Kidney (tissue), 22 donors: Measurements from ENCODE around the gene APOC1. TPM values are rescaled to one million over a fixed set of nuclear protein-coding genes. Genes with fewer than 3 reads are reported as not detected.
"Not testable (repeated sequence)": the region's sequence is repeated elsewhere in the genome, so short reads cannot be mapped to it uniquely, and the experiment has no call there.

ENCODE experiments used
- DNase-seq, 5 donors: peaks; one replicate each; pipeline ENCODE4 v3.0.0-alpha.2; 2013 to 2020
- FAIRE-seq: peaks from 2 replicates; lab custom pipeline; 2012; peaks lifted over from hg19 to GRCh38; lab: Jason Lieb, UNC
- H3K27ac ChIP-seq, 2 donors: one replicate each; pipeline ENCODE4 v1.7.0; 2013; ENCODE audit warnings: low read depth in 2 of 2, low read length in 2 of 2, inconsistent platforms in 1 of 2
- H3K27me3 ChIP-seq: one replicate; pipeline ENCODE4 v1.7.1; 2013; ENCODE audit warnings: low read length, inconsistent platforms; ENCODE audit not compliant: control insufficient read depth, insufficient read depth
- H3K36me3 ChIP-seq, 3 donors: one replicate each; pipeline versions ENCODE4 v1.7.0 to v1.7.1; 2013; ENCODE audit warnings: low read length in 3 of 3, control low read depth in 1 of 3, inconsistent platforms in 1 of 3; ENCODE audit not compliant: insufficient read depth in 3 of 3, control insufficient read depth in 2 of 3
- H3K4me1 ChIP-seq, 3 donors: one replicate each; pipeline versions ENCODE4 v1.7.0 to v1.7.1; 2013; ENCODE audit warnings: low read length in 3 of 3, inconsistent platforms in 1 of 3, low read depth in 1 of 3; ENCODE audit not compliant: control insufficient read depth in 2 of 3, insufficient read depth in 2 of 3
- H3K4me3 ChIP-seq, 3 donors: one replicate each; pipeline versions ENCODE4 v1.7.0 to v1.8.1; 2013; ENCODE audit warnings: low read length in 3 of 3, control low read depth in 1 of 3, inconsistent platforms in 1 of 3
- H3K9ac ChIP-seq, 3 donors: one replicate each; pipeline versions ENCODE4 v1.7.0 to v1.7.1; 2013; ENCODE audit warnings: low read length in 3 of 3, control low read depth in 1 of 3, inconsistent platforms in 1 of 3
- H3K9me3 ChIP-seq, 3 donors: one replicate each; pipeline versions ENCODE4 v1.7.0 to v1.7.1; 2013; ENCODE audit warnings: low read length in 3 of 3, control low read depth in 1 of 3, inconsistent platforms in 1 of 3; ENCODE audit not compliant: control insufficient read depth in 2 of 3, insufficient read depth in 1 of 3
- CTCF ChIP-seq: IDR thresholded peaks from 3 replicates; pipeline ENCODE4 v1.5.1; 2012; ENCODE audit warnings: mild to moderate bottlenecking, moderate library complexity, borderline replicate concordance; ENCODE audit not compliant: insufficient read depth; ENCODE audit errors: extremely low read depth
- intact Hi-C: fragments of 100-400 bp; cut with DNase I; formaldehyde crosslinking; loops from one replicate; pipeline ENCODE4 v1.11.1; 2022
- long read RNA-seq, 10 donors: library from polyadenylated mRNA in 1 of 10; unstranded in 1 of 10; transcript quantifications; one replicate each; pipeline ENCODE4 v2.0.0 and lab custom pipeline, GENCODE V29; 2021 to 2026
- polyA plus RNA-seq: library from polyadenylated mRNA; stranded (reverse); fragments of 350-450 nt; fragmentation: Illumina TruSeq; extraction: RNeasy Lipid Tissue Mini Kit (QIAGEN cat#74804); gene quantifications from one replicate; pipeline ENCODE4 v1.2.3, GENCODE V29; 2014; ENCODE audit warnings: low read depth, low replicate concordance; ENCODE audit not compliant: insufficient read depth
- total RNA-seq: library from RNA; stranded (reverse); fragmentation: NEBNext Ultra II Directional; extraction: Animal tissue kit (Norgen Biotek cat#: 25700); gene quantifications from one replicate; pipeline ENCODE4 v1.2.1, GENCODE V29; 2021
- donor health status: control.
- donor health status: control.
- donor health status: control.
- donor health status: control.
- donor health status: control.
- donor health status: DM: yes; HTN: yes; CAD: no.
- donor health status: Normal renal cell carcinoma (clear cell type).

APOC1 gene
- 11.8 TPM for total RNA-seq
- polyA plus RNA-seq = 16.7 TPM
- long read RNA-seq, donor 1, transcript APOC1-208 (4 exons, 430 nt) = major isoform, 7 of 8 reads
- long read RNA-seq, donor 1, partial matches to known transcripts = 0 of 8 reads
- long read RNA-seq, donor 1, other reads (novel, unspliced or antisense) = 0 of 8 reads
- long read RNA-seq, donor 2, partial matches to known transcripts = 0 of 2 reads
- long read RNA-seq, donor 2, other reads (novel, unspliced or antisense) = 0 of 2 reads
- long read RNA-seq, donor 3, transcript APOC1-208 (4 exons, 430 nt) = major isoform, 9 of 11 reads
- long read RNA-seq, donor 3, partial matches to known transcripts = 0 of 11 reads
- long read RNA-seq, donor 3, other reads (novel, unspliced or antisense) = 0 of 11 reads
- long read RNA-seq, donor 4, partial matches to known transcripts = 0 of 2 reads
- long read RNA-seq, donor 4, other reads (novel, unspliced or antisense) = 0 of 2 reads
- long read RNA-seq, donor 5, partial matches to known transcripts = 0 of 3 reads
- long read RNA-seq, donor 5, other reads (novel, unspliced or antisense) = 0 of 3 reads
- long read RNA-seq, donor 6, transcript APOC1-208 (4 exons, 430 nt) = major isoform, 15 of 23 reads
- long read RNA-seq, donor 6, partial matches to known transcripts = 8 of 23 reads
- long read RNA-seq, donor 6, other reads (novel, unspliced or antisense) = 0 of 23 reads
- long read RNA-seq, donor 7, partial matches to known transcripts = 0 of 2 reads
- long read RNA-seq, donor 7, other reads (novel, unspliced or antisense) = 0 of 2 reads
- long read RNA-seq, donor 8, transcript APOC1-208 (4 exons, 430 nt) = major isoform, 7 of 13 reads
- long read RNA-seq, donor 8, partial matches to known transcripts = 6 of 13 reads
- long read RNA-seq, donor 8, other reads (novel, unspliced or antisense) = 0 of 13 reads
- long read RNA-seq, donor 9, transcript APOC1-208 (4 exons, 430 nt) = major isoform, 5 of 5 reads
- long read RNA-seq, donor 9, partial matches to known transcripts = 0 of 5 reads
- long read RNA-seq, donor 9, other reads (novel, unspliced or antisense) = 0 of 5 reads
- long read RNA-seq, donor 10, partial matches to known transcripts = 0 of 2 reads
- long read RNA-seq, donor 10, other reads (novel, unspliced or antisense) = 0 of 2 reads

GRCh38 chr19:44914433-44915206, at the start of gene APOC1:
Gene APOC1 (plus strand): TSS chr19:44914608. CDS start chr19:44914892, 284 bp downstream.
- FAIRE-seq, H3K9me3 ChIP-seq, H3K27me3 ChIP-seq, H3K27ac ChIP-seq, intact Hi-C loops, H3K36me3 ChIP-seq, H3K4me1 ChIP-seq: not testable (repeated sequence)
- Histone ChIP-seq H3K4me3 (peak within 1 kb of the TSS; percentile 69 to 73 (median 71)), H3K9ac (peak within 1 kb of the TSS; percentile 27 to 55 (median 46))
- DNase-seq = peak; percentile 89 to 96 (median 95)

- FAIRE-seq = no peak
- no peak overlapping the region for H3K4me3 ChIP-seq
Observed at GRCh38 chr19:44865196-44865767, 49.1 kb upstream of the APOC1 start.

GRCh38 chr19:44866664-44867063, 47.7 kb upstream of the APOC1 start:
- Histone ChIP-seq H3K4me1 (no peaks in the 10 kb centered on the region), H3K36me3 (peaks cover 2 to 12% (median 8%) of the 10 kb centered on the region in 3 donors), H3K27me3 (no peaks in the 10 kb centered on the region), H3K9ac (no peak overlapping the region), H3K27ac (no peak overlapping the region), H3K9me3 (no peaks in the 10 kb centered on the region), H3K4me3 (no peak overlapping the region)
- DNase-seq = no peak
- TF ChIP-seq CTCF = no peak
- intact Hi-C loops = no loop called here
- FAIRE-seq = no peak

More at GRCh38 chr19:44865196-44865767, 49.1 kb upstream of the APOC1 start:
- intact Hi-C loops = no loop called here
- Histone ChIP-seq H3K27ac (no peak overlapping the region), H3K4me1 (no peaks in the 10 kb centered on the region), H3K9me3 (no peaks in the 10 kb centered on the region), H3K27me3 (no peaks in the 10 kb centered on the region), H3K9ac (no peak overlapping the region), H3K36me3 (peaks cover 4 to 11% (median 8%) of the 10 kb centered on the region in 3 donors)
- TF ChIP-seq CTCF = no peak
- DNase-seq = no peak
